Activated CD4-positive, CD25-positive, alpha-beta regulatory T cell treated with anti-CD3 and anti-CD28 coated beads, Interleukin-2, amount 50 U/mL, for 24 hours (primary cell): ENCODE results near the gene TENT4B.
"Not testable (repeated sequence)": the region's sequence is repeated elsewhere in the genome, so short reads cannot be mapped to it uniquely, and the experiment has no call there.

Experiments
- ATAC-seq, 2 donors: fragments of 150-1000 bp; cut with Tn5 transposase; one replicate each; pipeline ENCODE4 v1.10.0; 2021; ENCODE audit warnings: mild to moderate bottlenecking in 1 of 2, moderate library complexity in 1 of 2

Gene TENT4B

DNA sequence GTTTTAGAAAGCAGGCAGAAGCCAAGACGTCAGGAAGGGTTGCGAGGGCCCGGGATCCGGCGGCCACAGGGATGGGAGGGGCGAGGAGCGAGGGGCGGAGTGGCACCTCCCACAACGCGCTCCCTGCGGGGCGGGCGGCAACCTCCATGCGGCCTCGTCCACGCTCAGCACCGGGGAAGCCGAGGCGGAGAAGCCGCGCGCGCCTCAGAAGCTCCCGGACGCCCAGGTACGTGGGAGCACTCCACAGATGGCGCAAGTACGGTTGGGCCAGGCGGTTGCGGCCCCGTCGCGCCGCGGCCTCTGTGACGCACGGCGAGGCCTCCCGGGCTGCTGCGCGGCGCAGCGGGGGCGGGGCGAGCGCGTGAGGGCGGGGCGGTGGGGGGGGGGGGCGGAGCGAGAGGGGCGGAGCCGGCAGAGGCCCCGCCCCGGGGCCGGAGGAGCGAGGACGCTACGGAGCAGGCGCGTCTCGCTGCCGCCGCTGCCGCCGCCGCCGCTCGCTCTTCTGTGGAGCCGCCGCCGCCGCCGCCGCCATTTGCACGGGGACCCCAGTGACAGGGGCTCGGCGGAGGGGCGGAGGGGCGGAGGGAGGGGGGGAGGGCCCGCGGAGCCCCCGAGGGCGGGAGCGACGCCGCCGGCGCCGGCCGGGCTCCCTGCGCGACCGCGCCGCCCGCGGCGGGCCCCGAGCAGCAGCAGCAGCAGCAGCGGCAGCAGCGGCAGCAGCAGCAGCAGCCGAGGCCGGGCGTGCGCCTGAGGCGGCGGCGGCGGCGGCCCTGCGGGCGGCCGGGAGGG is at the start of gene TENT4B:
TENT4B (plus strand) TSS at position 500 of the 789 bp plus-strand sequence. CDS start 316 bp downstream, outside the sequence.
- ATAC-seq, result peak; percentile 75 to 76

DNA sequence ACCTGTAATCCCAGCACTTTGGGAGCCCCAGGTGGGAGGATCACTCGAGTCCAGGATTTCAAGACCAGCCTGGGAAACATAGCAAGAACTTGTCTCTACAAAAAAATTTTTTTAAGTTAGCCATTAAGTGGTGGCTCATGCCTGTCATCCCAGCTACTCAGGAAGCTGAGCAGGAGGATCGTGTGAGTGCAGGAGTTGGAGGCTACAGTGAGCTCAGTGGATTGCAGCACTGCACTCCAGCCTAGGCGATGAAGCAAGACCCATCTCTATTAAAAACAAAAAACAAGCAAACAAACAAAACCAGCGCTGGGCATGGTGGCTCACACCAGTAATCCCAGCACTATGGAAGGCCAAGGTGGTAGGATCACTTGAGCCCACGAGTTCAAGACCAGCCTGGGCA is 49.3 kb upstream of the TENT4B start:
- ATAC-seq, result no peak

DNA sequence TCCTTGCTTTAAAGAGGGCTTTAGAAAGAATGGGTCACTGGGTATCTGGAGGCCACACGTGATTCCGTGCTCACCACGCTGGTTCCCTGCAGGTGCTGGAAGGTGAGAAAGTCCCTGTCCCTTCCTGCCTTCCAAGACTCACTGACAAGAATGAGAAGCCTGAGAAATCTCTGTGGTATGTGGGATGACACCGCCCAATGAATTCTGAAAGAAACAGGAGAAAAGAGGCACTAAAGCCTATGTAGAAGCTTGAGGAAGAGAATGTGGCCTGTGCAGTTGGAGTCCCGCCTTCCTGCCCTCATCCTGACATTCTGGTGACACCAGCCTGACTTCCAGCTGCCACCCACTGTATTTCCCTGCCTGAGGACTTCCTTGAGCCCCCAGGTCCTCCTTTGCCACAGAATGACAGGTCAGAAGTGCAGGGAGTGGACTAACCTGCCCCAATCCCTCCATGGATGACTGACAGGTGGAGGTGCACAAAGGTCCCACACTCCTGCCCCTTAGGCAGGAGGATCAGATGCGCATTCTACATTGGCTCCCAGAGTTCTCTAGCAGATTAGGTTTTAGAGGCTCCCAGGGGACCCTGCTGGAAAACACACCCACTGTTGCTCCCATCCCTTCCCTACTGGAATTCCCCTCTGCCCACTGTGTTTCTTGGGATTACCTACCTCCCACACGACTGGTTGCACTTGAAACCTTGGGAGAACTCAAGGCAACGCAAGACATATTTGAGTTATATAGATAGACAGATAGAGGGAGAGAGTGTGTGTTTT is 38.6 kb upstream of the TENT4B start:
- ATAC-seq, result no peak

DNA sequence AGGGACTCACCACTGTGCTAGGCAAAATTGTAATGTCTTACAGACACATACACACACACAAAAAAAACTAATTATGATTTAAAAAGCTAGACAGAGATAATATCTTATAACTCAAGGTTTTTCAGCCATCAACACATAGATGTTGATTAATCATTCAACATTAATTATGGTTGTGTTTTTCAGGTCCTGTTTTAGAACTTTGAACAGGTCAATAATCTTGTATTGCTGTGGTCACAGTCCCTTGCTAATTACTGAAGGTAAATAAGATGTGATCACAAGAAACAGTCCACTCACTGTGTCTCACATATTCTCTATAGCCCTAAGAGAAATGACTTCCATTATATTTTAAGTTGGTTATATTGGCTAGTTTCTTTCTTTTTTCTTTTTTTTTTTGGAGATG is 32.4 kb upstream of the TENT4B start:
- no peak for ATAC-seq

DNA sequence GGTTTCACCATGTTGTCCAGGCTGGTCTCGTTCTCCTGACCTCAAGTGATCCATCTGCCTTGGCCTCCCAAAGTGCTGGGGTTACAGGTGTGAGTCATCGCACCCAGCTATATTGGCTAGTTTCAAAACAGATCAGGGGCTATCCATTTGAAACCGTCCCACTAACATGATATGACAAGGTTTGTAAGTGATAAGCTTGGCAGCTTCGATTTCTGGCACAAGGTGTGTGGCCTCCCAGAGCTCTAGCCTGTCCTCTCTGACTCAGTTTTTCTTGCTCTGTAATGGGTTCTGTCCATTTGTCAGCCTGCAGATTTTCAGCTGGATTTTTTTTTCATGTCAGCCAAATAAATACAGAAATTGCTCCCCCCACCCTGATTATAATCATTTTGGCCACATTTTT is 31.8 kb upstream of the TENT4B start:
- ATAC-seq, result no peak

DNA sequence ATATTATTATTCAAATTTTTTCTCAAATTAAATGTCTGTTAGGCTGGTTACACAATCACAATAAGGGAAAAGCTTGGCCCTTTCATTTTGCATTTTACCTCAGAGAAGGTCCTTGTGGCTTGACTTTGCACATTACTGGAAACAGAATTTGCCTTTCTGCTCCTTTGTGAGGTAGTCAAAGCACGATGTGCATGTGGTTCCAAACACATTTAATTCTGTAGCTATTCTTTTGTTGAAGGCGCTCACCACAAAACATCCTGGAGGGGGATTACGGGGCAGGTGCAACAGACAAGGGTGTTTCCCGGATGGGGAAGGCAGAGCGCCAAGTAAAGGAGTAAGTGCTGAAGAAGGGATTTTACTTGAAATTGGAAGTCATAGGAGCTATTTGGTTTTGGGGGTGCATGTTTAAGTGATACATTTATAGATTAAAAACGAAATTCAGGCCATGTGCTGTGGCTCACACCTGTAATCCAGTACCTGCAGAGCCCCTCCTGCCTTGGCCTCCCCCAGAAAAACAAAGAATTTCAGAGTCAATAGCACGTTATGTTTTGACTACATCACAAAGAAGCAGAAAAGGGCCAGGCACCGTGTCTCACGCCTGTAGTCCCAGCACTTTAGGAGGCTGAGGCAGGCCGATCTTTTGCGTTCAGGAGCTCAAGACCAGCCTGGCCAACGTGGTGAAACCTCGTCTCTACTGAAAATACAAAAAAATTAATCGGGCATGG is 31.2 kb upstream of the TENT4B start:
- ATAC-seq, result peak in 1 of 2 donors; percentile 43

DNA sequence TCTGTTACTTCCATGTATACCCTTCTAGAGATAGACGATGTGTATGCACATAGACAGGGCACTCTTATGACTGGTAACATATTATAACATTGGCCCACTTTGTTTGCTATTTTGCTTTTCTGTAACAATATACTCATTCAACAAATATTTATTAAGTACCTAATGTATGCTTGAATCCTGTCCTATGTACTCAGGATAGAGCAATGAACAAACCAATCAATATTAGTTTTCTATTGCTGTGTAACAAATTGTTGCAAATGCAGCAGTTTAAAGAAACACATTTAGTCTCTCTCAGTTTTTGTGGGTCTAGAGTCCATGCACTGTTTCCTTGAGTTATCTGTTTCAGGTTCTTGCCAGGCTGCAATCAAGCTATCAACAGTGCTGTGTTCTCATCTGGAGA is 29.7 kb upstream of the TENT4B start:
- ATAC-seq, result no peak

DNA sequence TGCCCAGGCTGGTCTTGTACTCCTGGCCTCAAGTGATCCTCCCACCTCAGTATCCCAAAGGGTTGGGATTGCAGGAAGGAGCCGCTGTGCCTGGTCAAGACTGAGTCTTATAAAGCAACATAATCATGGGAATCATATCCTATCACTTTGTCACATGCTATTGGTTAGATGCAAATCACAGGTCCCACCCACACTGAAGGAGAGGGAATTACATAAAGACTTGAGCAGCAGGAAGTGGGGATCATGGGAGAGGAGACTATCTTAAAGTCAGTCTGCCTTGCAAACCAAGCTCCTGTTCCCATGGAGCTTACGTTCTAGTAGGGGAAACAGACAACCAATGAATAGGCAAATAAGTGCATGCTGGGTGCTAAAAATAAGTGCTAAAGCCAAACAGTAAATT is 28.3 kb upstream of the TENT4B start:
- no peak for ATAC-seq

DNA sequence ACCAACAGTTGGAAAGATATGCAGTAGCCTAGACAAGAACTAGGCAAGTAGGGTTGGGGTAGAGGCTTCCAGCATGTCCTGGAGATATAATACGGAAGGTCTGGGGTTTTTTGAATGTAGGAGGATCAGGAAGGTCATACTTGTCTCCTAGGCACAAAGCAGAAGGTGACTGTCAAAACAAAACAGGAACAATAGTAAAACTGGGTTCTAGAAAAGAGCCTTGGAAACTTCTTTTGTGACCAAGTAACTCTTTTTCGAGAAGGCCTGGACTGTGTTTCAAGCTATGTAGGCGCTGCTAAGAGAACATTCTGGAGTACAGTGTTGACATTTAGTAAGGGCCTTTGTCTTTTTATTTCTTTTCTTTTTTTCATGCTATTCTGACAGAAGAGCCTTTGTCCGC is 26.9 kb upstream of the TENT4B start:
- no peak for ATAC-seq

DNA sequence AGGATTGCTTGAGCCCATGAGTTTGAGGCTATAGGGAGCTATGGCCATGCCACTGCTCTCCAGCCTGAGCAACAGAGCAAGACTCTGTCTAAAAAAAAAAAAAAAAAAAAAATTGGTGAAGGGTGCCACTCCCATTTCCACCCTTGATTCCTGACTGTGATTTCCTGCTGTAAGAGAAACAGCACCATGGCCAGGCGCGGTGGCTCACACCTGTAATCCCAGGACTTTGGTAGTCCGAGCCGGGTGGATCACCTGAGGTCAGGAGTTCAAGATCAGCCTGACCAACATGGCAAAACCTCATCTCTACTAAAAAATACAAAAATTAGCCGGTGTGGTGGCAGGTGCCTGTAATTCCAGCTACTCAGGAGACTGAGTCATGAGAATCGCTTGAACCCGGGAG is 20.5 kb upstream of the TENT4B start:
- ATAC-seq, result not testable (repeated sequence)

DNA sequence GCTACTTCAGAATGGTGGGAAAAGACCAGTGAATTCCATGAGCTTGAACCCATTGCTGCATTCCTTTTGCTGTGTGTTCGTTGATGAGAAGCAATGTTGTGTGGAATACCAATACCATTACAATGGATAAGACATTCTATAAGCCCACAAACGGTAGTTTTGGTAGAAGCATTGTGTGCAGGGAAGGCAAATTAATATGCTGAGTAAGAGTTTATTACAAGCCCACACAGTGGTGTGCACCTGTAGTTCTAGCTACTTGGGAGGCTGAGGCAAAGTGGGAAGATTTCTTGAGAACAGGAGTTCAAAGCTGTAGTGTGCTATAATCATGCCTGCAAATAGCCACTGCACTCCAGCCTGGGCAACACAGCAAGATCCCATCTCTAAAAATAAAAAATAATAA is 19.9 kb upstream of the TENT4B start:
- no peak for ATAC-seq

DNA sequence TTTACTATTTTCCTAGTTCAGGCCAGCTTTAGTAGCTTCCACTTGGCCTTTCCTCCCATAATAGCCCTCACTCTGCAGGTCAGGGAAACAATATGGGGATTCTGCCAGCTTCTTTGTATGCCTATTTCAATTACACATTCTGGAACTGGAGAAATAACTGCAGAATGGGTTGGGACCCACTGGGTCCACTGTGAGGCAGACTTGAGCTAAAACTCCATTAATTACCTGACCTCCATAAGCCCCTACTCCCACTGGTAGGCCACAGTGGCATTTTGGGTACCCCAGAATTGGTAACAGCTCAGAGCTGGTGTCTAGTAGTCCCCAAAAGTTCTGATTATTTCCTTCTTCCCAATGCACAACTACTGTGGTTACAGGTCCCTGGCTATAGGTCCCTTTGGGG is 16.7 kb upstream of the TENT4B start:
- no peak for ATAC-seq

DNA sequence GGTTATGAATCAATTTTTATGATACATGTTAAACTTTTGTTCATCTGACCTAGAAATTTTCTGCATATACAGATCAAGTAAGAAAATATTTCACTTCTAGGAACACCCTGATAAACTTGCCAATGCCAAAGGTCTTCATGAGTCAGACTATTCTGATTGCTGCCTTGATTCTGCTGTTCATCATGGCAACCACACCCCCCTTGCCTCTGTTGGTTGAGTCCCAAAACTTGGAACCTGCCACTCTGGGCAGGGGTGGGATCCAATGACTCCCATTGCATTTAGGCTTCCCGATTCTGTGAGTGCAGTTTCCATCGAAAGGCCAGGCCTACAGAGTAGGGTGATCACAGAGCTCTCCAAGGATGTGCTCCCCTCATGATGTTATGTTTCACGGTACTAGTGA is 15.8 kb upstream of the TENT4B start:
- no peak for ATAC-seq

DNA sequence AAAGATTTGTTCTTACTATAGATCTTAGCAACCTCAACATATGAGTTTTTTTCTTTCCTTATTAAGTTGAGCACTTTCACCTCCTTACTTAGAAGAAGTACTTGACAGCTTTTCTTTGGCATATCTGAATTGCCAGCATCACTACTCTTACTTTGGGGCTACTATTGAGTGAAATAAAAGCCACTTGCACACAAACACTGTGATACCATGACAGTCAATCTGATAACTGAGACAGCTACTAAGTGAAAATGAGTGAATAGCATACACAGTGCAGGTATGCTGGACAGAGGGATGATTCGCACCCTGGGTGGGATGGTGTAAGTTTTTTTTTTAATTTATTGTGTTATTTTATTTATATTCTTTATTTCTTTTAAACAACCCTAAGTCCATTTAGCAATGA is 13.5 kb upstream of the TENT4B start:
- ATAC-seq, result no peak

DNA sequence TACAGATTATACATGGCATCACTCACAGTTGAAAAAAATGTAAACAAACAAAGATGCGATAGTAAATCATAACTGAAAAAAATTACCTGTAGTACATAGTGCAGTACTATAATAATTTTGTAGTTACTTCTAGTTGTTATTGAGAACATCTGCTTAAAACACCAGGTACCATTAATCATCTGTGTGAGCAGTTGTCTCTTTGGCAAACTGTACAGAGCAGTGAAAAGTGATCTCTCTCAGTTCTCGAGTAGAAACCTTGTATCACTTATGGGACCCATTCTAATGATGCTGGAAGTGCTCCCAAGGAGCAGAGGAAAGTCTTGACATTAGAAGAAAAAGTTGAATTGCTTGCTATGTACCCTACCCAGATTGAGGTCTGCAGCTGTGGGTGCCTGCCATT is 8.9 kb upstream of the TENT4B start:
- no peak for ATAC-seq

DNA sequence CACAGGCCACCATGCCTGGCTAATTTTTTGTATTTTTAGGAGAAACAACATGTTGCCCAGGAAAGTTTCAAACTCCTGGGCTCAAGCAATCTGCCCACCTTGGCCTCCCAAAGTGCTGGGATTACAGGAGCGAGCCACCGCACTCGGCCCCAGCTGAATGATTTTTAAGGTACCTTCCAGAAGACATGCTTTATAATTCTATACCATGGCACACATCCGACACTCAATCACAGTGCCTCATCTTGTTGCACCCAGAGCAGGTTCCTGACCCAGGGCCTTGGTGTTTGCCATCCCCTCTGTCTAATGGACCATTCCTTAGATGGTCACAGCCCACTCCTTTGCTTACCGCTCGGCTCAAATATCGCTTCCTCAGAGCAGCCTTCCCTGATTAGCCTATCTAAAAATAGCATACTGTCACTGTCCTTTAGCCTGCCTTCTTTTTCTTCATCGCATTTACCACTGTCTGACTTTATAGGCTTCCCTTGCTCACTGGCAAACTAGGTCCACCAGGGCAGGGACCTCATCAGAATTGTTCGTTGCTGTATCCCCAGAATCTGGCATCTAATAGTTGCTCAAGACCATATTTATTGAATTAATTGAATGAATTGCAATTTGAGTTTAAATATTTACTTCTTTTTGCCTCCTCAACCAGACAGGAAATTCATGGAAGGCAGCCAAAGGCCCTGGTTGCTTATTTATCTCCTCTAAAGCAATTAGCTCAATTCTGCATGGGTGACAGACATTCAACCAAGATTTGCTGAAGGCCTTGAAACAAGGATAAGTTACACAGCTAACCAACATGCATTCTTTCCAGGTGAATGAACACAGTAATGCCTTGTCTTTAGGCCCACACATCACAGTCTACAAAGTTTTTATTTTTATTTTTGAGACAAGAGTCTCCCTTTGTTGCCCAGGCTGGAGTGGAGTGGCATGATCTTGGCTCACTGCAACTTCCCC is 6.3 kb upstream of the TENT4B start:
- no peak for ATAC-seq

DNA sequence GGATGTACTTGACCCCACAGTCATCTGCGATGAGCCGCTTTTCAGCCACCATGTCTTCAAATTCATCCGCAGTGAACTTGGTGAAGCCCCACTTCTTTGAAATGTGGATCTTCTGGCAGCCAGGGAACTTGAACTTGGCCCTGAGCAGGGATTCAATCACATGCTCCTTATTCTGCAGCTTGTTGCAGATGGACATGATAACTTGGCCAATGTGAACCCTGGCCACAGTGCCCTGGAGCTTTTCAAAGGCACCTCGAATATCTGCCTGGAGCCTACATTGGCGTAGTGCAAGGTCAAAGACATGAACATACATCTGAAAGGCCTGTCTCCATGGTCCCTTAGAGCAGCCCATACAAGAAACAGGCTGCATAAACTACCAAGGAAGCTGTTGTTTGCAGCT is 1.8 kb upstream of the TENT4B start:
- no peak for ATAC-seq

DNA sequence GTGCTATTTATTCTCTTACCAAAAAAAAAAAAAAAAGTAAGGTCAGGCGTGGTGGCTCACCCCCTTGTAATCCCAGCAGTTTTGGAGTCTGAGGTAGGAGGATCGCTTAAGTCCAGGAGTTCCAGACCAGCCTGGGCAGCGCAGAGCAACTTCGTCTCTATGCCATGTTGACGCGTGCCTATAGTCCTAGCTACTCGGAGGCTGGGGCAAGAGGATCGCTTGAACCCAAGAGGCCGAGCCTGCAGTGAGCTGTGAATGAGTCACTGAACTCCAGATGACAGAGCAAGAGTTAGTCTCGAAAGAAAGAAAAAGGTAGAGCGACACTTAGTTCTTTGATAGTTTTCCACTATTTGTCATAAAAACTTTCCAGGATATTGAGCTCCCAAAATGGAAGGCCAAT is 1.4 kb upstream of the TENT4B start:
- no peak for ATAC-seq

DNA sequence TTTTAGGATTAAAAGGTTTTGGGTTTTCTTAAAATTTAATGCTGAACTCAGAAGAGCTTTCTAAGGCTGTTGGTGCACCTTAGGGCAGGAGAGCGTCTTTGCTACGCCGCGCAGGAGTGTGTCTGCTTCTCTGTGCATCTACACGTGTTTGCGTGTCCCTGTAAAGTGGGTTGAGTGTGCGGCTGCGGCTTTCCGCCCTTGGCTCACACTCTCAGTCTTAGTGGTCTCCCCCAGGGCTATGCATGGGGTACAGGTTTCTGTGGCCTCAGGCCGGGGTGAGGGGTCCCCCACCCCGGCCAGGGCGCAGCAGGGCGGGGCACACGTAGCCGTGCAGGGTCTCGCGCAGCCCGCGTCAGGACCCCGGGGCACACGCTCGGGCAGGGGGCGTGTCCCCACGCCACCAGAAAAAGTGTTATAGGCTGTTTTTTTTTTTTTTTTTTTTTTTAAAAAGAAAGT is 727 bp upstream of the TENT4B start:
- ATAC-seq, result peak; percentile 69 to 74

DNA sequence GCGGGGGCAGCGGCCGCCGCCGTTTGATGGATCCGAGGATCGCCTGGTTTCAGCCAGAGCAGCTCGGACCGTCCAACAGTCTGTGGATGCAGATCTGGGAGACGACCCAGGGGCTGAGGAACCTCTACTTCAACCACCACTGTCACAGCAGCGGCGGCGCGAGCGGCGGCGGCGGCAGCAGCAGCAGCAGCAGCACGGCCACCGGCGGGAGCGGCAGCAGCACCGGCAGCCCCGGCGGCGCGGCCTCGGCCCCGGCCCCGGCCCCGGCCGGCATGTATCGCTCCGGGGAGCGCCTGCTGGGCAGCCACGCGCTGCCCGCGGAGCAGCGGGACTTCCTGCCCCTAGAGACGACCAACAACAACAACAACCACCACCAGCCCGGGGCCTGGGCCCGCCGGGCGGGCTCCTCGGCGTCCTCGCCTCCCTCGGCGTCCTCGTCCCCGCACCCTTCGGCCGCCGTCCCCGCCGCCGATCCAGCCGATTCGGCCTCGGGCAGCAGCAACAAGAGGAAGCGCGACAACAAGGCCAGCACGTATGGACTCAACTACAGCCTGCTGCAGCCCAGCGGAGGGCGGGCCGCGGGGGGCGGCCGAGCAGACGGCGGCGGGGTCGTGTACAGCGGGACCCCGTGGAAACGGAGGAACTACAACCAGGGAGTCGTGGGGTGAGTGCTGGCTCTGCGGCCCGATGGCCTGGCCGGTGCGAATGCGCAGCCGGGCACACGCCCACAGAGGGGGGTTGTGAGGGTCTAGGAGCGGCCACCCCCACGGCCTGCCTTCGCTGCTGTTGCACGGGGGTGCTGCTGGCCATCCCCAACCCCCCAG is 702 bp downstream of the TENT4B start:
- peak in 1 of 2 donors; percentile 2 for ATAC-seq

DNA sequence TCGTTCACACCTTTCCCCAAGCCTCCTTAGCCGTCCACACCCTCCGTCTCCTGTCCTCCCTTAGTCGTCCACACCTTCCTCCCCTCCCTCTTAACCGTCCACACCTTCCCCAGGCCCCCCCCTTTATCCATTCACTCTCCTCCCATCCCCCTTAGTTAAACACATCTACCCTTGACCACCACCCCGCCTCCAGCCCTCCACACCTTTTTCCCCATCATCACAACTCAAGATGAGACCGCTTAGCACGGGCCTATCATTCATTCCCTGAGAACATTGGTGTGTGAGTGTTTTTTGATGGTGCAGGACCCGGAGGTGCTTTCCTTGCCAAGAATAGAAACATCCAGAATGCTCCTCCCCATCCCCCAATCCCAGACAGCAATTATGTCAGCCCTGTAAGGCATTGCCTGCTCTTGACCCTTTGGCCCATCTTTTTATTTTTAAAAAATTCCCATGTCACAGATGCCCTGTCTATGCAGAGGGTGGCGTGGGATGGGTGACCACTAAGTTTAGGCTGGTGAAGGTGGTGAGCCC is 1.4 kb downstream of the TENT4B start:
- ATAC-seq, result no peak
